PFSK-1 (cell line): ENCODE data around the gene ETV7.

Experiments
- POLR2AphosphoS5 ChIP-seq: IDR thresholded peaks from 2 replicates; pipeline ENCODE4 v1.6.1; 2012; ENCODE audit warnings: low read depth, mild to moderate bottlenecking, control low read depth, low read length, moderate library complexity
- REST ChIP-seq, 2 experiments: IDR thresholded peaks; 2 replicates each; pipeline versions ENCODE4 v1.6.1 to v1.8.0; 2011 to 2012; ENCODE audit warnings: low read depth in 2 of 2, low read length in 2 of 2, control low read depth in 1 of 2, inconsistent platforms in 1 of 2, mild to moderate bottlenecking in 1 of 2, moderate library complexity in 1 of 2; ENCODE audit not compliant: insufficient read depth in 1 of 2
- TAF1 ChIP-seq: IDR thresholded peaks from 2 replicates; pipeline ENCODE4 v1.6.1; 2012; ENCODE audit warnings: low read length, control low read depth, borderline replicate concordance; ENCODE audit not compliant: insufficient read depth

DNA sequence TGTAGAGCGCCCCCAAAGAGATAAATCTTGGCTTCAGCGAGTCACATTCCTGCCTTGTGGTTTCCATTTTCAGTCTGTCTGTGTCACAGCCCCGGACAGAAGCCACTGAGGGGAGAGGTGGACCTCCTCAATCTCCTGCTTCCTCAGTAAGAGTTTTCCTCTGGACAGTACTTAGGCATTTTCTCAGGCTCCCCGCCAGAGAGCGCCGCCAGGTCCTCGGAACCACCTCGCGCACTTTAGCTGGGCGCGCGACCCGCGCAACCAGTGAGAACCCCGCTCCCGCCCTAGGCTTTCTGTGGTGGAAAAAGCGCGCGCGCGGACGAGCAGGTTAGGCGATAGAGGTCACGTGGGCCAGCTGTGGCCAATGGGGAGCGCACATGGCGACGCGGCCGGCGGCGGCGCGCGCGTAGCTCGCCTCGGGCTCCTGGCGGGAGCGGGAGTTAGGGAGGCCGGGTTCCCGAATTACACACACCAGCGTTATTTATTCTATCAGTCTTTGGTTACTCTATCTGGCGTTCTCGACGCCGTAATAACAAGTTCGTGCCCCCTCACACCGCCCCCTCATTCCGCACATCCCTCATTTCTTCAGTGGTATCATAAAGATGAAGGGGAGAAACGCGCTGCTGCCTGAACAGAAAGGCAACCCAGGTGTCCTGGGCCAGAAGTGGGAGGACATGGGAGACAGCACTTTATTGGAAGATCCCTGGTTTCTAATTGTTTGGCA, 35.8 kb upstream of the ETV7 start:
- TF ChIP-seq POLR2AphosphoS5 (peak; percentile 81), TAF1 (peak; percentile 61; the same call in 1 of the 2 replicates), REST (IDR thresholded peaks at IDR 0.05; ENCODE audit: insufficient read depth in 1 of 2, low read depth in 2 of 2, low read length in 2 of 2) (no peak)
